GM13976 (cell line): ENCODE data around the gene OSBPL5.

Experiments used
- DNase-seq: peaks from one replicate; pipeline ENCODE4 v3.0.0; 2012; ENCODE audit warnings: low spot score
- CTCF ChIP-seq: IDR thresholded peaks from 2 replicates; pipeline ENCODE4 v1.5.1; 2012; ENCODE audit warnings: borderline replicate concordance, mild to moderate bottlenecking; ENCODE audit not compliant: insufficient read depth; ENCODE audit errors: extremely low read depth, missing control alignments, control extremely low read depth
- in situ Hi-C: fragments of 300-500 bp; cut with MboI; formaldehyde crosslinking; loops from one replicate; pipeline ENCODE4 v1.12.0; 2022; ENCODE audit warnings: low sequenced_read_pairs, mixed read lengths, inconsistent platforms; ENCODE audit not compliant: unreplicated experiment

OSBPL5 gene

DNA sequence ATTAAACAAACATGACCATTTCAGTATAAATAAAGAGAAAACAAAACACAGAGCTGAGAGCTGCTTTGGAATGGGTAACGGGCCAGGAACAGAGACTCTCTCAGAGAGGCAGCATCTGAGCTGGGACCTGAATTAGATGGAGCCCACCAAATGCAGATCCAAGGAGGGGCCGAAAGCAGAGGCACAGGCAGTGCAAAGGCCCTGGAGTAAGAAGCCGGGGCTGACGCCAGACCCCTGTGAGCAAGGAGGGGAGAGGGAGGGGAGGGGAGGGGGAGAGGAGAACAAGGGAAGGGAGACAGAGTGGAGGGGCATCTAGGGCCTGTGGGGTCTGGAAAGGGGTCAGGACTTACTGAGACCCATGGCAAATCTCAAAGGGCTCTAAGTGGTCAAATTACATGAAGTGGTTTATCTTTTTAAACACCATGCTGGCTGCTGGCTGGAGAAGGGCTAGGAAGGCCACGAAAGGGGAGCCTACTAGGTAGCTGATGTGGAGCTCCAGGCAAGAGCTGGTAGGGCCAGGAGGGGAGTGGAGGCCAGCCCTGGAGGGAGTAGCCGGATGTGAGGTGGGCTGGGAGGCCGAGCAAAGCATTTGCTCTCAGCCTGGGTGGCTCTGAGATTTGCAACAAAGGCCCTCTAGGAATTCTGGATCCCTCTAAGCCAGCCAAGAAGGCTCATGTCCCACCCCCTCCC, 3.2 kb downstream of the OSBPL5 start:
- TF ChIP-seq CTCF: no peak
- DNase-seq: no peak

GRCh38 chr11:3161309-3161708, 3.8 kb downstream of the OSBPL5 start:
- DNase-seq: no peak
- in situ Hi-C loops: no loop called here
- no peak for TF ChIP-seq CTCF

More for the DNA sequence above, 3.2 kb downstream of the OSBPL5 start:
- in situ Hi-C loops: no loop called here

- no peak for TF ChIP-seq CTCF
- in situ Hi-C loops: no loop called here
- no peak for DNase-seq
These were observed 4.7 kb downstream of the OSBPL5 start for GRCh38 chr11:3160252-3161031.

DNA sequence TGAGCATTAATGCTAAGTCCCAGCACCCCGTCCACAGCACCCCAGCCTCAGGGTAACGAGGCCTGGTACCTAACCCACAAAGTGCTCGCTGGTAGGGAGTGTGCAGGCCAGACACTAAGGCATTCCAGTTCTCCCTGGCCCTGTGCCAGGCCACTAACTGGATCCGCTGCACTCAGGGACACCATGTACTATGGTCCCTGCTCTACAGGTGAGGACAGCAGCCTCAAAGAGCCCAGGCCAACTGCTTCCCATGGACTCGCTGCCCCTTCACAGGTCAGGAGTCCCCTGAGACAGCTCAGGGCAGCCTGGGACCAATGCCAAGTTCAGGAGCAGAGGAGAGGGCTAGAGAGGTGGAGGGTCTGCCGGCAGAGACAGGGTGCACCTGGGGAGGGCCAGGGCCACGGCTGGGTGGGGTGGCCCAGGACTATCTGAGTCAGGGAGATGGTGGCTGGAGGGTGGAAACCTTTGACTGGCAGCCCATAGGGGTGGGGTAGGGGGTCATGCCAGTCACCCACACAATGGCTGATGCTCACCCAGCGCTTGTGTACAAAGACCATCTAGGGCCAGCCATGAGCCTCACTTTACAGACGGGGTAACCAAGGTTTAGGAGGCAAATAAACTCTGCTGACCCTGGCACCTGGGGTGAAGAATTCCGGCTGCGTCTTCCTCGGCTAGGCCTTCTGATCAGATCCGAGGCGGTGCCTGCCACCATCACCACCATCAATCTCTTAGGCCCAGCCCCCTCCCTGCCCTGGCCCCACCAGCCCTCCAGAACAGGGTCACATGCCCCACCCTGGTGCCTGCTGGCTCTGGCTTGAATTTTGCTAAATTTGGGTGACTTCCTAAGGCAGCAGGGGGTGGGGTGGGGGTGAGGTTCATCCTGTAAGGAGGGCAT, 5.6 kb downstream of the OSBPL5 start:
- TF ChIP-seq CTCF: no peak
- no peak for DNase-seq
- in situ Hi-C loops: no loop called here

DNA sequence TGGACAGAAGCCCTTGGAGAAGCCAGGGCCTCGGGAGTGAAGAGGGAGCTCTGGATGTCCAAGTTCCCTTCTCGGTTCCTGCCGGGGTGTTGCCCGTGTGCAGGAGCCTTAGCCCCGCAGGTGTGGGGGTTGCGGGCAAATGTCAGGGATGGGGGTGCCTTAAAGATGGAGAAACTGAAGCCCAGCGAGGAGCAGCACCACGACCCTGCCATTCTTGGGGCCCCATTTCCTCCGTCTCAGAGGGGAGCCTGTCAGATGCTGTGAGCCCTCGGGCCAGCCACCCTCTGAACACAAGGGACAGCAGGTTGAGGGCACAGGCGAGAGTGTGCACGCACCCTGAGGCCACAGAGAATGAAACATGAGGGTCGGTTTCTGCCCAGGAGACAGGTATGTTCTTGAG, 6.3 kb downstream of the OSBPL5 start:
- in situ Hi-C loops: no loop called here
- TF ChIP-seq CTCF: no peak
- no peak for DNase-seq

GRCh38 chr11:3158131-3158591, 6.9 kb downstream of the OSBPL5 start:
- TF ChIP-seq CTCF: no peak
- DNase-seq: no peak
- in situ Hi-C loops: no loop called here
